GM23338 (cell line): ENCODE data around the gene IDS. TPM values are rescaled to one million over a fixed set of nuclear protein-coding genes. Genes with fewer than 3 reads are reported as not detected.

ENCODE experiments used
- ATAC-seq: fragments of 200-7000 bp; cut with Tn5 transposase; 3 replicates; pipeline ENCODE4 v1.9.1; 2020
- DNase-seq: peaks from one replicate; pipeline ENCODE4 v3.0.0-alpha.2; 2015; ENCODE audit warnings: low spot score
- H2AFZ ChIP-seq: fragments of 200-600 bp; sonication (generic); 2 replicates; pipeline ENCODE4 v1.8.0; 2016; ENCODE audit warnings: antibody characterized with exemption, mild to moderate bottlenecking, moderate library complexity
- H3F3A ChIP-seq: fragments of 200-600 bp; sonication (generic); replicated peaks from 2 replicates; pipeline ENCODE4 v1.8.0; 2017; ENCODE audit warnings: antibody characterized with exemption, mixed run types, low read depth
- H3K27ac ChIP-seq: fragments of 200-600 bp; sonication (generic); 2 replicates; pipeline ENCODE4 v1.6.1; 2016; ENCODE audit warnings: low read depth
- H3K27me3 ChIP-seq: fragments of 200-600 bp; sonication (generic); 2 replicates; pipeline ENCODE4 v1.8.0; 2016; ENCODE audit warnings: mild to moderate bottlenecking, mixed run types, moderate library complexity; ENCODE audit not compliant: insufficient read depth
- H3K36me3 ChIP-seq: fragments of 200-600 bp; sonication (generic); 2 replicates; pipeline ENCODE4 v1.8.0; 2016; ENCODE audit warnings: mild to moderate bottlenecking; ENCODE audit not compliant: insufficient read depth
- H3K4me1 ChIP-seq: fragments of 200-600 bp; sonication (generic); 2 replicates; pipeline ENCODE4 v1.8.0; 2016; ENCODE audit warnings: mild to moderate bottlenecking, moderate library complexity; ENCODE audit not compliant: insufficient read depth
- H3K4me2 ChIP-seq: fragments of 200-600 bp; sonication (generic); 2 replicates; pipeline ENCODE4 v1.7.1; 2017; ENCODE audit warnings: mixed run types
- H3K4me3 ChIP-seq: fragments of 200-600 bp; sonication (generic); 2 replicates; pipeline ENCODE4 v1.6.1; 2016; ENCODE audit warnings: mixed run types
- H3K79me2 ChIP-seq: fragments of 200-600 bp; sonication (generic); replicated peaks from 2 replicates; pipeline ENCODE4 v1.8.0; 2017; ENCODE audit warnings: mild to moderate bottlenecking; ENCODE audit not compliant: insufficient read depth
- H3K9me2 ChIP-seq: fragments of 200-600 bp; sonication (generic); 2 replicates; pipeline ENCODE4 v1.8.0; 2017; ENCODE audit not compliant: insufficient read depth
- H4K20me1 ChIP-seq: fragments of 200-600 bp; sonication (generic); replicated peaks from 2 replicates; pipeline ENCODE4 v1.8.0; 2017; ENCODE audit warnings: mild to moderate bottlenecking; ENCODE audit not compliant: insufficient read depth
- H3K27ac Mint-ChIP-seq: 2 replicates; pipeline ENCODE4 v1.8.0; 2020; ENCODE audit warnings: inconsistent platforms, mild to moderate bottlenecking, moderate library complexity, mixed read lengths
- H3K27me3 Mint-ChIP-seq: 3 replicates; pipeline ENCODE4 v1.8.0; 2022; ENCODE audit warnings: low read depth, mild to moderate bottlenecking, moderate library complexity, mixed read lengths, inconsistent platforms; ENCODE audit not compliant: insufficient read depth, poor library complexity
- H3K36me3 Mint-ChIP-seq: 3 replicates; pipeline ENCODE4 v1.8.0; 2021; ENCODE audit warnings: low read depth, mild to moderate bottlenecking, inconsistent platforms, moderate library complexity, mixed read lengths
- H3K4me1 Mint-ChIP-seq: 3 replicates; pipeline ENCODE4 v1.8.0; 2020; ENCODE audit warnings: mild to moderate bottlenecking, inconsistent platforms, mixed read lengths
- H3K4me3 Mint-ChIP-seq: 3 replicates; pipeline ENCODE4 v1.8.0; 2021; ENCODE audit warnings: moderate library complexity, mild to moderate bottlenecking, inconsistent platforms, mixed read lengths
- H3K9me3 Mint-ChIP-seq: 3 replicates; pipeline ENCODE4 v1.8.0; 2020; ENCODE audit warnings: moderate library complexity, mild to moderate bottlenecking, inconsistent platforms, mixed read lengths
- CREB1 ChIP-seq: fragments of 250-450 bp; sonication (Bioruptor Pico); IDR thresholded peaks from 2 replicates; pipeline ENCODE4 v1.5.0; 2020; ENCODE audit warnings: low read depth, mild to moderate bottlenecking, moderate library complexity
- EZH2 ChIP-seq: fragments of 200-600 bp; sonication (generic); IDR thresholded peaks from one replicate; pipeline ENCODE4 v1.8.0; 2017; ENCODE audit warnings: antibody characterized with exemption, mild to moderate bottlenecking, low read depth; ENCODE audit not compliant: unreplicated experiment
- EZH2phosphoT487 ChIP-seq: fragments of 200-600 bp; sonication (generic); IDR thresholded peaks from one replicate; pipeline ENCODE4 v1.8.1; 2018; ENCODE audit warnings: antibody characterized with exemption; ENCODE audit not compliant: unreplicated experiment
- JUNB ChIP-seq: IDR thresholded peaks from one replicate; pipeline ENCODE4 v1.6.1; 2016; ENCODE audit warnings: antibody characterized with exemption; ENCODE audit not compliant: unreplicated experiment
- NANOG ChIP-seq: IDR thresholded peaks from 2 replicates; pipeline ENCODE4 v1.6.1; 2016; ENCODE audit warnings: antibody characterized with exemption, borderline replicate concordance
- POLR2AphosphoS5 ChIP-seq: IDR thresholded peaks from 2 replicates; pipeline ENCODE4 v1.6.1; 2016; ENCODE audit warnings: antibody characterized with exemption, low read depth
- REST ChIP-seq: IDR thresholded peaks from one replicate; pipeline ENCODE4 v1.6.1; 2018; ENCODE audit warnings: antibody characterized with exemption; ENCODE audit not compliant: unreplicated experiment
- STAT1 ChIP-seq: IDR thresholded peaks from one replicate; pipeline ENCODE4 v1.6.1; 2016; ENCODE audit warnings: antibody characterized with exemption; ENCODE audit not compliant: unreplicated experiment
- ZNF114 ChIP-seq: fragments of 250-450 bp; sonication (Bioruptor Pico); IDR thresholded peaks from 2 replicates; pipeline ENCODE4 v1.5.0; 2020; ENCODE audit warnings: mild to moderate bottlenecking, moderate library complexity
- ZNF331 ChIP-seq: fragments of 250-450 bp; sonication (Bioruptor Pico); IDR thresholded peaks from 2 replicates; pipeline ENCODE4 v1.5.0; 2020; ENCODE audit warnings: low read depth, mild to moderate bottlenecking, moderate library complexity
- polyA plus RNA-seq: library from polyadenylated mRNA; unstranded; fragments of >200 nt; fragmentation: Nextera tagmentation; extraction: Ambion mirVana; gene quantifications from 2 replicates; pipeline ENCODE4 v1.2.1, GENCODE V29; 2016
- total RNA-seq: library from RNA; depleted of rRNA; stranded (reverse); fragments of >200 nt; shearing (Covaris generic); gene quantifications from 2 replicates; pipeline ENCODE4 v1.2.3, GENCODE V29; 2014
- TF ChIP-seq, protein P1 (sequence below), 2 experiments: fragments of 200-600 bp in 1 of 2; sonication (generic) in 1 of 2; conservative IDR thresholded peaks; 2 replicates each; pipeline versions ENCODE4 v1.5.1 to v1.6.1; 2016 to 2017; ENCODE audit warnings: antibody characterized with exemption in 2 of 2, low read depth in 2 of 2, mild to moderate bottlenecking in 2 of 2, moderate library complexity in 1 of 2
- TF ChIP-seq, protein P2 (sequence below): fragments of 250-450 bp; sonication (Bioruptor Pico); IDR thresholded peaks from 2 replicates; pipeline ENCODE4 v1.5.0; 2020; ENCODE audit warnings: mild to moderate bottlenecking, moderate library complexity
- TF ChIP-seq, protein P3 (sequence below): IDR thresholded peaks from 2 replicates; pipeline ENCODE4 v1.6.1; 2016; ENCODE audit warnings: antibody characterized with exemption

IDS gene
- total and polyA plus RNA-seq, 2 experiments from 2014 or later, result 8.2 to 12.3 TPM

DNA sequence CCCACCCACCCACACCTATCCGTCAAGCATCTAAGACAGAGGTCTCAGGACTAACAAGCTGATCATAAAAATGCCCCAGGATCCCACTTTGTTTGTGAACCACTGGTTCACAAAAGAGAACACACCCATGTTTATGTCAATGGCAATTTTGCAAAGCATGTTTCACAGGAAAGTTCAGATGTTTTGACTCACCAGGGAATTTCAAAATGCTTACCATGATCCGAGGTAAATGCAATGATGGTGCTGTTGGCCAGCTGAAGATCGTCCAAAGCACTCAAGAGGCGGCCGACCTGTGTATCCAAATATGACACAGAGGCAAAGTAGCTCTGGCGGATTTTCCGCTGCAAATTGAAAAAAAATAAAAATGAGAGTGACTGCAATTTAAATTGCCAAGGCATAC is 15.0 kb downstream of the IDS start:
- no peaks in the 10 kb centered on the region for H4K20me1 ChIP-seq
- no peak overlapping the region for H3K4me2 ChIP-seq
- no peak overlapping the region for H2AFZ ChIP-seq
- no peak overlapping the region for H3K27ac Mint-ChIP-seq
- H3K4me3 Mint-ChIP-seq, result no peak overlapping the region
- H3K27ac ChIP-seq, result no peak overlapping the region
- H3K9me3 Mint-ChIP-seq, result no peaks in the 10 kb centered on the region
- H3K27me3 ChIP-seq, result no peaks in the 10 kb centered on the region
- H3K9me2 ChIP-seq, result no peaks in the 10 kb centered on the region
- no peaks in the 10 kb centered on the region for H3K27me3 Mint-ChIP-seq
- H3K4me1 Mint-ChIP-seq, result no peaks in the 10 kb centered on the region
- ATAC-seq (no peak), DNase-seq (no peak)
- H3F3A ChIP-seq, result no peaks in the 10 kb centered on the region
- H3K4me3 ChIP-seq, result no peak overlapping the region
- peaks cover 25% of the 10 kb centered on the region for H3K36me3 Mint-ChIP-seq
- no peaks in the 10 kb centered on the region for H3K79me2 ChIP-seq
- no peaks in the 10 kb centered on the region for H3K4me1 ChIP-seq
- TF ChIP-seq JUNB, result no peak
- no peak for TF ChIP-seq EZH2phosphoT487
- TF ChIP-seq, protein P1, sequence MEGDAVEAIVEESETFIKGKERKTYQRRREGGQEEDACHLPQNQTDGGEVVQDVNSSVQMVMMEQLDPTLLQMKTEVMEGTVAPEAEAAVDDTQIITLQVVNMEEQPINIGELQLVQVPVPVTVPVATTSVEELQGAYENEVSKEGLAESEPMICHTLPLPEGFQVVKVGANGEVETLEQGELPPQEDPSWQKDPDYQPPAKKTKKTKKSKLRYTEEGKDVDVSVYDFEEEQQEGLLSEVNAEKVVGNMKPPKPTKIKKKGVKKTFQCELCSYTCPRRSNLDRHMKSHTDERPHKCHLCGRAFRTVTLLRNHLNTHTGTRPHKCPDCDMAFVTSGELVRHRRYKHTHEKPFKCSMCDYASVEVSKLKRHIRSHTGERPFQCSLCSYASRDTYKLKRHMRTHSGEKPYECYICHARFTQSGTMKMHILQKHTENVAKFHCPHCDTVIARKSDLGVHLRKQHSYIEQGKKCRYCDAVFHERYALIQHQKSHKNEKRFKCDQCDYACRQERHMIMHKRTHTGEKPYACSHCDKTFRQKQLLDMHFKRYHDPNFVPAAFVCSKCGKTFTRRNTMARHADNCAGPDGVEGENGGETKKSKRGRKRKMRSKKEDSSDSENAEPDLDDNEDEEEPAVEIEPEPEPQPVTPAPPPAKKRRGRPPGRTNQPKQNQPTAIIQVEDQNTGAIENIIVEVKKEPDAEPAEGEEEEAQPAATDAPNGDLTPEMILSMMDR (conservative IDR thresholded peaks at IDR 0.05; ENCODE audit: low read depth in 2 of 2), result no peak
- no peak for TF ChIP-seq POLR2AphosphoS5
- no peak for TF ChIP-seq REST
- no peak for TF ChIP-seq EZH2
- TF ChIP-seq ZNF114 (CRISPR knock-in tag), result no peak
- no peak for TF ChIP-seq CREB1 (CRISPR knock-in tag)
- no peak for TF ChIP-seq ZNF331 (CRISPR knock-in tag)
- TF ChIP-seq, protein P2, sequence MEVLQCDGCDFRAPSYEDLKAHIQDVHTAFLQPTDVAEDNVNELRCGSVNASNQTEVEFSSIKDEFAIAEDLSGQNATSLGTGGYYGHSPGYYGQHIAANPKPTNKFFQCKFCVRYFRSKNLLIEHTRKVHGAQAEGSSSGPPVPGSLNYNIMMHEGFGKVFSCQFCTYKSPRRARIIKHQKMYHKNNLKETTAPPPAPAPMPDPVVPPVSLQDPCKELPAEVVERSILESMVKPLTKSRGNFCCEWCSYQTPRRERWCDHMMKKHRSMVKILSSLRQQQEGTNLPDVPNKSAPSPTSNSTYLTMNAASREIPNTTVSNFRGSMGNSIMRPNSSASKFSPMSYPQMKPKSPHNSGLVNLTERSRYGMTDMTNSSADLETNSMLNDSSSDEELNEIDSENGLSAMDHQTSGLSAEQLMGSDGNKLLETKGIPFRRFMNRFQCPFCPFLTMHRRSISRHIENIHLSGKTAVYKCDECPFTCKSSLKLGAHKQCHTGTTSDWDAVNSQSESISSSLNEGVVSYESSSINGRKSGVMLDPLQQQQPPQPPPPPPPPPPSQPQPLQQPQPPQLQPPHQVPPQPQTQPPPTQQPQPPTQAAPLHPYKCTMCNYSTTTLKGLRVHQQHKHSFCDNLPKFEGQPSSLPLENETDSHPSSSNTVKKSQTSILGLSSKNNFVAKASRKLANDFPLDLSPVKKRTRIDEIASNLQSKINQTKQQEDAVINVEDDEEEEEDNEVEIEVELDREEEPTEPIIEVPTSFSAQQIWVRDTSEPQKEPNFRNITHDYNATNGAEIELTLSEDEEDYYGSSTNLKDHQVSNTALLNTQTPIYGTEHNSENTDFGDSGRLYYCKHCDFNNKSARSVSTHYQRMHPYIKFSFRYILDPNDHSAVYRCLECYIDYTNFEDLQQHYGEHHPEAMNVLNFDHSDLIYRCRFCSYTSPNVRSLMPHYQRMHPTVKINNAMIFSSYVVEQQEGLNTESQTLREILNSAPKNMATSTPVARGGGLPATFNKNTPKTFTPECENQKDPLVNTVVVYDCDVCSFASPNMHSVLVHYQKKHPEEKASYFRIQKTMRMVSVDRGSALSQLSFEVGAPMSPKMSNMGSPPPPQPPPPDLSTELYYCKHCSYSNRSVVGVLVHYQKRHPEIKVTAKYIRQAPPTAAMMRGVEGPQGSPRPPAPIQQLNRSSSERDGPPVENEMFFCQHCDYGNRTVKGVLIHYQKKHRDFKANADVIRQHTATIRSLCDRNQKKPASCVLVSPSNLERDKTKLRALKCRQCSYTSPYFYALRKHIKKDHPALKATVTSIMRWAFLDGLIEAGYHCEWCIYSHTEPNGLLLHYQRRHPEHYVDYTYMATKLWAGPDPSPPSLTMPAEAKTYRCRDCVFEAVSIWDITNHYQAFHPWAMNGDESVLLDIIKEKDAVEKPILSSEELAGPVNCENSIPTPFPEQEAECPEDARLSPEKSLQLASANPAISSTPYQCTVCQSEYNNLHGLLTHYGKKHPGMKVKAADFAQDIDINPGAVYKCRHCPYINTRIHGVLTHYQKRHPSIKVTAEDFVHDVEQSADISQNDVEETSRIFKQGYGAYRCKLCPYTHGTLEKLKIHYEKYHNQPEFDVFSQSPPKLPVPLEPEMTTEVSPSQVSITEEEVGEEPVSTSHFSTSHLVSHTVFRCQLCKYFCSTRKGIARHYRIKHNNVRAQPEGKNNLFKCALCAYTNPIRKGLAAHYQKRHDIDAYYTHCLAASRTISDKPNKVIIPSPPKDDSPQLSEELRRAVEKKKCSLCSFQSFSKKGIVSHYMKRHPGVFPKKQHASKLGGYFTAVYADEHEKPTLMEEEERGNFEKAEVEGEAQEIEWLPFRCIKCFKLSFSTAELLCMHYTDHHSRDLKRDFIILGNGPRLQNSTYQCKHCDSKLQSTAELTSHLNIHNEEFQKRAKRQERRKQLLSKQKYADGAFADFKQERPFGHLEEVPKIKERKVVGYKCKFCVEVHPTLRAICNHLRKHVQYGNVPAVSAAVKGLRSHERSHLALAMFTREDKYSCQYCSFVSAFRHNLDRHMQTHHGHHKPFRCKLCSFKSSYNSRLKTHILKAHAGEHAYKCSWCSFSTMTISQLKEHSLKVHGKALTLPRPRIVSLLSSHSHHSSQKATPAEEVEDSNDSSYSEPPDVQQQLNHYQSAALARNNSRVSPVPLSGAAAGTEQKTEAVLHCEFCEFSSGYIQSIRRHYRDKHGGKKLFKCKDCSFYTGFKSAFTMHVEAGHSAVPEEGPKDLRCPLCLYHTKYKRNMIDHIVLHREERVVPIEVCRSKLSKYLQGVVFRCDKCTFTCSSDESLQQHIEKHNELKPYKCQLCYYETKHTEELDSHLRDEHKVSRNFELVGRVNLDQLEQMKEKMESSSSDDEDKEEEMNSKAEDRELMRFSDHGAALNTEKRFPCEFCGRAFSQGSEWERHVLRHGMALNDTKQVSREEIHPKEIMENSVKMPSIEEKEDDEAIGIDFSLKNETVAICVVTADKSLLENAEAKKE (CRISPR knock-in tag), result no peak
- no peak for TF ChIP-seq STAT1
- TF ChIP-seq NANOG, result no peak
- TF ChIP-seq, protein P3, sequence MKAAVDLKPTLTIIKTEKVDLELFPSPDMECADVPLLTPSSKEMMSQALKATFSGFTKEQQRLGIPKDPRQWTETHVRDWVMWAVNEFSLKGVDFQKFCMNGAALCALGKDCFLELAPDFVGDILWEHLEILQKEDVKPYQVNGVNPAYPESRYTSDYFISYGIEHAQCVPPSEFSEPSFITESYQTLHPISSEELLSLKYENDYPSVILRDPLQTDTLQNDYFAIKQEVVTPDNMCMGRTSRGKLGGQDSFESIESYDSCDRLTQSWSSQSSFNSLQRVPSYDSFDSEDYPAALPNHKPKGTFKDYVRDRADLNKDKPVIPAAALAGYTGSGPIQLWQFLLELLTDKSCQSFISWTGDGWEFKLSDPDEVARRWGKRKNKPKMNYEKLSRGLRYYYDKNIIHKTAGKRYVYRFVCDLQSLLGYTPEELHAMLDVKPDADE, result no peak
- no peaks in the 10 kb centered on the region for H3K36me3 ChIP-seq
